ENCODE results near the gene MXD4.

Gene MXD4

GRCh38 chr4:2274320-2275043 lies 12.6 kb upstream of the MXD4 start:
- DNase-seq, result no peak

DNA sequence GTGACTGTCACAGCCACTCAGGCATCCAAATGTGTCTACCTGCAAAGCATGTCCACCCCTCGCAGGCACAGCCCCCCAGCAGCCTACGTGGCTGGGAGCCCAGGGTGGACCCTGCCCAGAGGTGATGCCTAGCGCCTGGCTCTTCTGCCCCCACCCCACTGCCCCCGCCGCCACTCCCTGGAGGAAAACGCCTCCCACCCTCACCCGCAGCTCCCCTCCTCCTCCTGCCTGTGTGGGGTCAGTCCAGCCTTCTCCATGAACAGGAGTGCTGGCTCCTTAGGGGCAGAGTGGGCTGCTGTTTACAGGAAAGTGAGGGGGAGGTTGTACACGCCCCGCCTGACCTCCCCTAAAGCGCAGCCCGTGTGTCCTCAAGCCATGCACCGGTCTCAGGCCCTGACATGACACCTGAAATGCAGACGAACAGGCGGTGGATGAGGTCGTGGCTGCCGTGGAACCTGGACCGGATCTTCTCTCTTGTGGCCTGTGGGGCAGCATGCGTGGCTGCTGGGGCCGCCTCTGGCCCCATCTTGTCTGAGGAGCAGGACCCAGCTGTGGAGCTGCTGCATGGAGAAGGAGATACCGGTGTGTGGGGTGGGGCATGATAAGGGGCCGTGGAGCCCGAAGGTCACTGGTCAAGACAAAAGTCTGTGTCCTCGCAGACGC lies 11.9 kb upstream of the MXD4 start:
- DNase-seq, result no peak

- DNase-seq, result no peak
Observed at GRCh38 chr4:2273221-2273620, 11.3 kb upstream of the MXD4 start.

GRCh38 chr4:2272828-2273120 lies 10.9 kb upstream of the MXD4 start:
- no peak for DNase-seq

- DNase-seq, result no peak
Observed at GRCh38 chr4:2272026-2272827, 10.3 kb upstream of the MXD4 start.

DNA sequence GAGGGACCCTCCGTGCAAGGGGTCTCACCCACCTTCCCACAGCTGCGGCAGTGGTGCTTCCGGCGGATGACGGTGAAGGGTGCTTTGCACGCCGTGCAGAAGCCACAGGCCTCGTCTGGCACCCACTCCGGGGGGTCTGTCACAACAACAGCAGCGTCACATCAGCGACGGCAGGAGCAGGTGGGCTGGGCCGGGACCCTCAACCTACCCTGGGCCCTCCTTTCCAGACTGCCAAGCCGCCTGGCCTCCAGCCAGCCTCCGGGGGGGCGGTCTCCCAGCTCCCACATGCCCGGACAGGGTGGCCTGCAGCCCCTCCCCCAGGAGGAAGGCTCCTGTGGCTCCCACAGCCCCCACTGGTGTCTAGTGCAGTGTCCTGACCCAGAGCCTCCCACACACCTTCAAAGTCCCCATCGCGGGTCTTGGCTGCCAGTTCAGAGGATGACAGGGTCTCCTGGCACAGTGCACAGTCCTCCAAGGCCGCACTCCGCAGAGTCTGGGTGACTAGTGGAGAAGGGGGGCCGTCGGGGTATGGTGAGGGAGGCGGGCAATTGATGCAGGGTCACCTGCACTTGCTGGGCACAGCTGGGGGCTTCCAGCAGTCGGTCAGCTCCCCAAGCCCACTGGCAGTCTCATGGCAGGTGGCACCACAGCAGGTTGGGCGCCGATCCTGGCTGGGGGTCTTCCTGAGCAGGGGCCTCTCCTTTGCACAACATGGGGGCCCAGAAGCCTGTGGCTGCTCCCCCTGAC lies 9.5 kb upstream of the MXD4 start:
- no peak for DNase-seq

GRCh38 chr4:2270341-2271165 lies 8.6 kb upstream of the MXD4 start:
- no peak for DNase-seq

DNA sequence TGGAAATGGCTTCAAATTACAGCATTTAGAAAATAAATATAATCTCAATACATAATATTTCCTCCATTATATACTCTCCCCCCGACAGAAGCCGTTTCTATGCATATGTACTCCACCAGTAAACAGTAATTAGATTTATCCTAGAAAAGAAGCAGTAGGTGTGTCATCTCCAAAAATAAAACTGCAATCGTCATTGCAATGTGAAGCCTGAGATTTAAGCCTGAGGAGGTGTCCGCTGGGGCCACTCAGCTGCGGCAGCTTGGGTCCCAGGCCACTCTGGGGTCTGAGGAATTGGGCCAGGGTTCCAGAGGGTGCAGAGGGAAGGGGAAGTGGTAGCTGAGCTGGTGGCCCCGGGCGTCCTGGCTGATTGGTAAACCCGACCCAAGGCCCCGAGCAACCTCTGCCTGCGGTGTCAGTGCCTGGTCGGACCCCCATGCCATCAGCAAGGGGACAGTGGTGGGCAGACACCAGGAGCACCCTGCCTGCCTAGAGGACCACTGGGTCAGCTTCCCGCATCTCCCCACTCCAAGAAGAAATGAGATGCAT lies 7.8 kb upstream of the MXD4 start:
- no peak for DNase-seq

- DNase-seq, result no peak
Observed at GRCh38 chr4:2269206-2269531, 7.3 kb upstream of the MXD4 start.

GRCh38 chr4:2268357-2269205 lies 6.7 kb upstream of the MXD4 start:
- no peak for DNase-seq

- DNase-seq, result no peak
Observed at GRCh38 chr4:2267841-2268240, 5.9 kb upstream of the MXD4 start.

DNA sequence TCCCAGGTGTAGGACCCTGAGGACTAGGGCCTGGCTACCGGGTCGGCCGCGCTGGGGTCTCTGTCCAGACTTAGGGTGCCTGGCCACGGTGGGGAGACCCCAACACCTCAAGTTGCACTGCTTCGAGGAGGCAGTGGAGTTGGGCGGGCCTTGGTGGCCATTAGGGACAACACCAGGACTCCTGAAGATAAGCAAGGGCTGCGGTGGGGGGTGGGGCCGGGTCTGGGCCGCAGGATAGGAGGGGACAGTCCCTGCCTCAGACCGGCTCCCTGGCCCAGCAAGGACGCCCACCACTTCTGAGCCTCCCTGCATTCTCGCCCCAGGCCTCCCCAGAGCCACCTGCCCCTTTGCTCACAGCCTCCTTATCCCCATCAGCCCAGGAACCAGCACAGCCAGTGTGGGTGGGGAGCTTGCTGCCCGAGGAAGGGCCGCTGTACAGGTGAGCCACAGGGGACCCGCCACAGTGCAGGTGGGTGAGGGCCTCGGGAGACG lies 5.5 kb upstream of the MXD4 start:
- DNase-seq, result peak; percentile 27

DNA sequence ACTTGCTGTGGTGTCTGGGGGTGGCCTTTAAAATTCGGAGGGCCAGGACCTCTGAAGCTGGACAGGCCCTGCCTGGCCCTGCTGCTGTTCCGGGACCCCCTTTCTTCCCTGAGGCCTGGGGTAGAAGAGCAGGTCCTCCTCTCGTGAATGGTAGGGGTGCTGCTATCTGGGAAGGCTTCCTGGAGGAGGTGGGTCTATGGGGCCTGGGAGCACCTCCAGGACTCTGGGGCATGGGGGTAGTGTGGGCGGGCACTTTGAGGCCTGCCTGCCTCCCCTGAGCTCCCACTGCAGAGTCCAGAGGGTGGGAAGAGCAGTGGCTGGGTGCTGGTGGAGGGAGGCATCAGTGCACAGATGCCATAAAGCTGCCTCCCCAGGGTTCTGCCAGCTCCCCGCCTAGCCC lies 4.9 kb upstream of the MXD4 start:
- DNase-seq, result no peak

- DNase-seq, result no peak
Observed at GRCh38 chr4:2266181-2266580, 4.3 kb upstream of the MXD4 start.

DNA sequence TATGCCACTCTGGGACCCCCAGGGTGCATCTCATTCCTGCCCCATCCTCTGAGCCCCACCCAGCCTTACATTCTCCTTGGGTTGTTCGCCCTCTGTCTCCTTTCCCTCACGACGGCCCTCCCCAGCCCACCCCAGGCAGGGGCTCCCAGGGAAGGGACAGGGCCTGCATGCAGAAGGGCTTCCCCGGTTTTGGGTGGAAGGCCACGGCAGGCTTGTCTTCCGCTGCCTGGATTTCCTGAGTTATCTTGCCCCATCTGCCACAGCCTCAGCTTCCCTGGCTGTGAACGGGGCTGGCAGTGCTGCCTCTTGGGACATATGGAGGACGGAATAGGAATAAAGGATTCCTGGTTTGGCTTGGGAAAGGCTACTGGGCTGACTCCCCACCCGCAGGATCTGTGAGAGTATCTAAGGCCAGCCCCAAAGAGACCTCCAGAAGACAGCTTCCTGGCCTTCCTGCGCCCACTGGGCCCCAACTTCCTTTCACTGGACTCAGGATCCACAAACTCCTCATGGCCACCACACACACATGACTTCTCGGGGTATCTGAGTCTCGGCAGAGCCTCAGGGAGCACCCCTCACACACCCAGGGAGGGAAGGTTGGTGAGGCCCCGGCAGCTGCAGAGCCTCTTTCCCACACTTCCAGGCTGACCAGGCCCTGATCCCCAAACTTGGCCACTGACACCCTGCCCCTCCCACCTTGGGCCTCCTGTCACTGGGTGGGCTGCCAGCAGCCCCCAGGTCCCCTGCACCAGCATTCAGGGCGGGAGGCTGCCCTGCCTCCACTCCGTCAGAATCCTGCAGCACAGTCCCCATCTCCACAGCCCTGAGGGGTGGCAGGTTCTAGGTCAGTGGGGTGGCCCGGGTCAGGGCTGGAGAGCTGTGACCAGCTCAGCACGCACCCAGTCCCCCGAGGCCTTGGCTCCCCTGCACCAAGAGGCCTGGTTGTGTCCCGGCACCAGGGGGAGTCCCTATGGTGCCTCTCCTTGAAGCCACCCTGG lies 3.5 kb upstream of the MXD4 start:
- DNase-seq, result no peak

GRCh38 chr4:2264481-2265041 lies 2.7 kb upstream of the MXD4 start:
- DNase-seq, result no peak

- DNase-seq, result no peak
Observed at GRCh38 chr4:2263926-2264321, 2.0 kb upstream of the MXD4 start.

DNA sequence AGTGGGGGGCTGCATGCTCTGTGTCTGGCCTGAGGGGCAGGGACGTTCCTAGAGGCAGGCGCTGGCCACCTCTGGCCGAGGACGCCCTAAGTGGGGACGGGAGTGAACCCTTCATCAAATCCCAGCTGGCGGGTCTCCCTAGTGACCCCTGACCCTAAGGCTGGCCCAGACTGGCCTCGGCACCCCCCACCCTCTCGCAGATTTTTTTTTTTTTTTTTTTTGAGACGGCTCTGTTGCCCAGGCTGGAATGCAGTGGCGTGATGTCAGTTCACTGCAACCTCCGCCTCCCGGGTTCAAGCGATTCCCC lies 988 bp upstream of the MXD4 start:
- DNase-seq, result no peak

DNA sequence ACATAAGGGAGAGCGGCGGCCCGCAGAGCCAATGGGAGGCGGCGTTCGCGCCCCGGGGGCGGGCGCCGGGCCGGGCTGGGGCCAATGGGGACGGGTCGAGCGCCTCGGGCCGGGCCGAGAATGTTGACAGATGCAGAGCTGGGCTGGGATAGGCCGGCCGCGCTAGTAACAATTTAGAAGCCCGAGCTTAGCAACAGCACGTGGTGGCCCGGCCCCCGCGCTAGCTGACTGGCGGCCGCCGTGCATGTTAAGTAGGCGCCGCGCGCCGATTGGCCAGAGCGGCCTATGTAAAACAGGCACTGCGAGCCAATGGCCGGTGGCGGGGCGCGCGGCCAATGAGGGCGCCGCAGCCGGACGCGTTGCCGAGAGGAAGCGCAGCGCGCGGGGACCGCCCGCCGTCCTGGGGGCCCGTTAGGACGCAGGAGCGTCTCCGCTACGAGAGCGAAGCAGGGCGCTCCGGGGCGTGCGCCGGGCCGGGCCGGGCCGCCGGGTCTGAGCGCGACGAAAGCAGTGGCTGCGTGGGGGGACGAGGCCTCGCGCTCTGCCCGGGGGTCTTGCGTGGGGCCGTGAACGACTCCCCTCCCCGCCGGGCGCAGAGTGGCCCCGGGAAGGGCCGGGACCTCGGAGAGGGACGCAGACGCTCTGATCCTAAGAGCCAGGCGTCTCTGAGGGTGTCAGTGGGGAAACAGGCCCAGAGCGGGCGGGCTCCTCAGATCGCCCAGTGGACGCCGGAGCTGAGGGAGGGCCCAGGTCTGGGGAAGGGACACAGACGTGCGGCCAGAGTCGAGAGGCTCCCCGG lies 435 bp upstream of the MXD4 start:
- peak; percentile 99 for DNase-seq
